Neural cell (in vitro differentiated cells): Measurements from ENCODE around the gene CCL14.

Experiments used
- CTCF ChIP-seq: fragments of 450-650 bp; IDR thresholded peaks from 2 replicates; pipeline ENCODE4 v1.5.1; 2014; ENCODE audit warnings: antibody characterized with exemption, mild to moderate bottlenecking, moderate library complexity; ENCODE audit not compliant: poor library complexity, severe bottlenecking
- EP300 ChIP-seq: fragments of 450-650 bp; conservative IDR thresholded peaks from 2 replicates; pipeline ENCODE4 v1.6.1; 2014; ENCODE audit warnings: antibody characterized with exemption, mild to moderate bottlenecking, moderate library complexity; ENCODE audit not compliant: poor library complexity, severe bottlenecking
- EZH2 ChIP-seq: fragments of 200-600, 300-800 bp; shearing (Covaris generic), sonication (generic); IDR thresholded peaks from 2 replicates; pipeline ENCODE4 v1.6.1; 2014; ENCODE audit warnings: antibody characterized with exemption, low read length, borderline replicate concordance, mild to moderate bottlenecking; ENCODE audit not compliant: insufficient read depth, poor library complexity, severe bottlenecking
- POLR2AphosphoS5 ChIP-seq: IDR thresholded peaks from 2 replicates; pipeline ENCODE4 v1.6.1; 2012
- REST ChIP-seq: IDR thresholded peaks from 2 replicates; pipeline ENCODE4 v1.6.1; 2012; ENCODE audit warnings: borderline replicate concordance

GRCh38 chr17:36001110-36001771 is 14.7 kb upstream of the CCL14 start, which contains the start of gene CCL15:
- TF ChIP-seq CTCF (no peak), EP300 (no peak), EZH2 (no peak), REST (no peak), POLR2AphosphoS5 (no peak)
